T-cell (primary cell): Measurements from ENCODE around the gene SLAIN2. TPM values are rescaled to one million over a fixed set of nuclear protein-coding genes. Genes with fewer than 3 reads are reported as not detected.
"Not testable (repeated sequence)": the region's sequence is repeated elsewhere in the genome, so short reads cannot be mapped to it uniquely, and the experiment has no call there.

Experiments used
- ATAC-seq, 4 experiments: fragments of 200-7000 bp in 3 of 4; fragments of 150-1000 bp in 1 of 4; cut with Tn5 transposase; replicated peaks in 1 of 4; 1 replicate in 3 of 4; 2 replicates in 1 of 4; pipeline ENCODE4 v1.10.0; 2021; ENCODE audit warnings: moderate library complexity in 3 of 4, mild to moderate bottlenecking in 2 of 4, moderate number of reproducible peaks in 1 of 4
- CTCF ChIA-PET, 2 donors: fragments of 300-600 bp; sonication (Branson Sonifier 250); formaldehyde crosslinking; loops; one replicate each; lab custom pipeline; 2022; ENCODE audit warnings: antibody characterized with exemption in 2 of 2; lab: Charles Lee
- POLR2A ChIA-PET, 2 donors: fragments of 300-600 bp; sonication (Branson Sonifier 250); formaldehyde crosslinking; loops; one replicate each; lab custom pipeline; 2022; ENCODE audit warnings: antibody characterized with exemption in 2 of 2; lab: Charles Lee
- DNase-seq, 35 experiments: peaks; one replicate each; pipeline versions ENCODE4 v3.0.0 to v3.0.0-alpha.2; 2013 to 2023
- H3K27ac ChIP-seq: one replicate; pipeline ENCODE4 v1.5.1; 2013; ENCODE audit warnings: low read length
- H3K27me3 ChIP-seq, 2 experiments: replicated peaks in 1 of 2; 1 replicate in 1 of 2; 2 replicates in 1 of 2; pipeline versions ENCODE4 v1.6.1 to v1.7.0; 2013; ENCODE audit warnings: low read length in 1 of 2, mixed read lengths in 1 of 2; ENCODE audit not compliant: control insufficient read depth in 2 of 2, insufficient read depth in 2 of 2; ENCODE audit errors: extremely low read depth in 1 of 2
- H3K36me3 ChIP-seq, 2 donors: 1 replicate in 1 of 2; 2 replicates in 1 of 2; pipeline versions ENCODE4 v1.6.1 to v1.7.0; 2013; ENCODE audit warnings: low read length in 1 of 2; ENCODE audit not compliant: control insufficient read depth in 2 of 2, insufficient read depth in 1 of 2; ENCODE audit errors: extremely low read depth in 1 of 2
- H3K4me1 ChIP-seq, 2 experiments: 1 replicate in 1 of 2; 2 replicates in 1 of 2; pipeline versions ENCODE4 v1.6.1 to v1.7.0; 2013; ENCODE audit warnings: low read length in 2 of 2, mixed read lengths in 1 of 2; ENCODE audit not compliant: insufficient read depth in 2 of 2, control insufficient read depth in 1 of 2; ENCODE audit errors: extremely low read depth in 1 of 2
- H3K4me3 ChIP-seq, 2 donors: 1 replicate in 1 of 2; 2 replicates in 1 of 2; pipeline versions ENCODE4 v1.5.1 to v1.7.0; 2013; ENCODE audit warnings: mild to moderate bottlenecking in 2 of 2, low read length in 1 of 2, moderate library complexity in 1 of 2; ENCODE audit not compliant: control insufficient read depth in 1 of 2; ENCODE audit errors: extremely low read depth in 1 of 2
- H3K9me3 ChIP-seq: 2 replicates; pipeline ENCODE4 v1.7.0; 2013
- H3K27ac Mint-ChIP-seq, 2 donors: one replicate each; pipeline ENCODE4 v1.8.0; 2020 to 2021; ENCODE audit warnings: mild to moderate bottlenecking in 2 of 2, mixed read lengths in 2 of 2
- H3K27me3 Mint-ChIP-seq, 2 donors: one replicate each; pipeline ENCODE4 v1.8.0; 2021 to 2022; ENCODE audit warnings: mixed read lengths in 2 of 2
- H3K36me3 Mint-ChIP-seq: one replicate; pipeline ENCODE4 v1.8.0; 2021; ENCODE audit warnings: mixed read lengths
- H3K4me1 Mint-ChIP-seq, 3 donors: one replicate each; pipeline ENCODE4 v1.8.0; 2020 to 2022; ENCODE audit warnings: mixed read lengths in 3 of 3, mild to moderate bottlenecking in 1 of 3
- H3K4me3 Mint-ChIP-seq, 3 donors: one replicate each; pipeline ENCODE4 v1.8.0; 2020 to 2022; ENCODE audit warnings: mild to moderate bottlenecking in 3 of 3, mixed read lengths in 3 of 3, moderate library complexity in 3 of 3
- H3K9me3 Mint-ChIP-seq, 3 donors: one replicate each; pipeline ENCODE4 v1.8.0; 2020 to 2022; ENCODE audit warnings: mixed read lengths in 3 of 3
- WGBS: methylation state at CpG from one replicate; pipeline ENCODE4 v1.1.5; 2013; ENCODE audit warnings: missing lambda C conversion rate; ENCODE audit not compliant: insufficient coverage; 5-methylcytosine and 5-hydroxymethylcytosine counted together
- total RNA-seq, 35 experiments: library from RNA in 6 of 35; stranded (reverse) in 6 of 35; fragments of 120-200 nt in 1 of 35; gene quantifications; one replicate each; pipeline versions ENCODE4 v1.2.1 to v1.2.4 and lab custom pipeline; 2013 to 2026

Gene SLAIN2
- total RNA-seq, 5 donors from 2014 or later (not counting 1 experiment from before 2014, with no cell fraction given) = 61.5 to 75.2 (median 70.5) TPM

DNA sequence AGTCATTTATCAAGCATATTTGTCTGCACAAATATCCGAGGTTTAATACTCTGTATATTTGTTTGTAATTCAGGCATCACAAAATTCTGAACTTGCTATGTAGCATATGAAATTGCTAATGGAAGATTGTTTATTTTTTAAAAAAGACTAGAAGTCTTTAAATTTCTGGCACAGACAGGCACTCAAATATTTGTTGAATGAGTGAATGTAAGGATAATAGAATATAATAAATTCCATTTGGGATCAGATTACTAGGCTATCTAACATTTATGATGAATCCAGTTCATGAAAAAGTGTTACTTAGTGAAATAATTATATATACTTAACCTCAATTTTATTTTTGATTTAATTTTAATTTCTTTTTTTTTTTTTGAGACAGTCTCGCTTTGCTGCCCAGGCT, 41.3 kb upstream of the SLAIN2 start:
- peaks cover 4 to 13% (median 6%) of the 10 kb centered on the region in 3 donors for H3K4me1 Mint-ChIP-seq
- DNase-seq (no peak), ATAC-seq (no peak)
- H3K9me3 ChIP-seq = no peaks in the 10 kb centered on the region
- H3K36me3 ChIP-seq = no peaks in the 10 kb centered on the region
- WGBS = no CpG with 5 or more reads among the region's 2 CpGs
- H3K36me3 Mint-ChIP-seq = no peaks in the 10 kb centered on the region
- H3K27me3 Mint-ChIP-seq = peaks cover 11 to 19% of the 10 kb centered on the region in 2 donors
- POLR2A ChIA-PET = no interaction called here
- H3K27me3 ChIP-seq = no peaks in the 10 kb centered on the region
- CTCF ChIA-PET = no interaction called here
- H3K4me3 Mint-ChIP-seq = no peak overlapping the region
- no peak overlapping the region for H3K27ac ChIP-seq
- H3K27ac Mint-ChIP-seq = no peak overlapping the region
- no peaks in the 10 kb centered on the region for H3K4me1 ChIP-seq
- H3K4me3 ChIP-seq = no peak overlapping the region
- no peaks in the 10 kb centered on the region for H3K9me3 Mint-ChIP-seq

DNA sequence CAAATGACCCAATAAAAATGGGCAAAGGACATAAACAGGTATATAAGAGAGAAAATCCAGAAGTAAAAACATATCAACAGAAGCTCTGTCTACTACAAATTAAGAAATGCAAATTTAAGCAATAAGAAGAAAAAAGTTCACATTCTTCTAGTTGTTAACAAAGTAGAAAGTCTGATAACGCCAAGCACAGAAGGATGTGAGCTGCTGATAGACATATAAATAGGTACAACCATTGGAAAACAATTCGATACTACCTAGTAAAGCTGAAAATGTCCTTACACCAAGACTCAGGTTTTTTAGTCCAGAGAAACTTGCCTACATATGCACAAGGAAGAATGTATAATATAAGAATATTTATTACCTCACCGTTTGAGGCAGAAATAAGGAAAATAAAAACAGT, 35.8 kb upstream of the SLAIN2 start:
- Mint-ChIP-seq H3K27me3 (peaks cover 9 to 15% of the 10 kb centered on the region in 2 donors), H3K4me1 (no peaks in the 10 kb centered on the region), H3K9me3 (no peaks in the 10 kb centered on the region), H3K27ac (no peak overlapping the region), H3K36me3 (no peaks in the 10 kb centered on the region), H3K4me3 (no peak overlapping the region)
- H3K4me3 ChIP-seq = no peak overlapping the region
- H3K36me3 ChIP-seq = no peaks in the 10 kb centered on the region
- no peak for ATAC-seq
- no peak overlapping the region for H3K27ac ChIP-seq
- H3K27me3 ChIP-seq = no peaks in the 10 kb centered on the region
- no peaks in the 10 kb centered on the region for H3K4me1 ChIP-seq
- no CpG with 5 or more reads among the region's 3 CpGs for WGBS
- ChIA-PET CTCF (interaction anchor here in 1 of 2 donors (1.1 kb wide), 1 partner anchor 15 kb away, joined by 3 read pairs; no protein-coding TSS in a partner anchor), POLR2A (no interaction called here)
- H3K9me3 ChIP-seq = no peaks in the 10 kb centered on the region
- no peak for DNase-seq

DNA sequence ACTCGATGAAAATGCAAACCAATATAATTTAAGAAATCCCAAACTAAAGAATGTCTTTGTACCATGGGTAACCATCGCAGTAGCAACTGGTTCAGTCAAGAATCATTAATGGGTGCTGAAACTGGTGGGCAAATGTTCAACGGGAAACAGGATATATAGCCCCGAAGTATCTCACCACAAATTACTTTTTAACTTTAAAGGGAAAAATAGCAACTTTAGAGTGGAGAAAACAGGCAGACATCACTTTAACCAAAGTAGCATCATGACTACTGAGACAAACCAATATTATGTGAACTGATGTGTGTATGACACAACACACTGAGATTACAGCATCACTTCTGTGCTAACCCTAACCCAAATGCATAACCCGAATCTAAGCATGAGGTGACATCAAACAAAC, 33.8 kb upstream of the SLAIN2 start:
- no peaks in the 10 kb centered on the region for H3K9me3 ChIP-seq
- ATAC-seq (no peak), DNase-seq (no peak)
- H3K4me3 Mint-ChIP-seq = no peak overlapping the region
- H3K4me1 ChIP-seq = no peaks in the 10 kb centered on the region
- H3K27ac ChIP-seq = no peak overlapping the region
- ChIA-PET CTCF (interaction anchor here in 1 of 2 donors (0.6 kb wide), 1 partner anchor 59 kb away, joined by 5 read pairs; no protein-coding TSS in a partner anchor), POLR2A (no interaction called here)
- no peak overlapping the region for H3K4me3 ChIP-seq
- H3K27me3 Mint-ChIP-seq = peaks cover 3 to 7% of the 10 kb centered on the region in 2 donors
- H3K9me3 Mint-ChIP-seq = no peaks in the 10 kb centered on the region
- H3K27me3 ChIP-seq = no peaks in the 10 kb centered on the region
- WGBS = no CpG with 5 or more reads among the region's 5 CpGs
- H3K36me3 Mint-ChIP-seq = no peaks in the 10 kb centered on the region
- no peak overlapping the region for H3K27ac Mint-ChIP-seq
- no peaks in the 10 kb centered on the region for H3K36me3 ChIP-seq
- no peaks in the 10 kb centered on the region for H3K4me1 Mint-ChIP-seq

DNA sequence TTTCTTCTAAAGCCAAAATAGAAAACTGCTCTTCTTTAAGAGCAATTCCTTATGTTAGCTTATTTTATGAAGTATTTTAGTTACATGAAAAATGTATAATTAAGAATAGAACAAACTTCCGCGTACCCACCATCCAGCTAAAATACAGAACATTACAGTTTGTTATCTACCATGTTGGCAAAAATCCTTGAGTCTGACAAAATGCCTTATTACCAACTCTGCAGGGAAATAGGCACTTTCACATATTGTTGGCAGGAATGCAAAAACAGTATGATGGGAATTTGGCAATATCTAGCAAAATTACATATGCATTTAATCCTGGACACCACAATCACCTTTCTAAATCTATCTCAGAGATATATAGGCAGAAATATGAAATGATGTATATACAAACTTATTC, 32.4 kb upstream of the SLAIN2 start:
- no peaks in the 10 kb centered on the region for H3K9me3 ChIP-seq
- no peak overlapping the region for H3K4me3 ChIP-seq
- no peaks in the 10 kb centered on the region for H3K4me1 ChIP-seq
- ATAC-seq (no peak), DNase-seq (no peak)
- no peaks in the 10 kb centered on the region for H3K36me3 ChIP-seq
- Mint-ChIP-seq H3K4me1 (no peaks in the 10 kb centered on the region), H3K36me3 (no peaks in the 10 kb centered on the region), H3K27ac (no peak overlapping the region), H3K4me3 (no peak overlapping the region), H3K9me3 (no peaks in the 10 kb centered on the region), H3K27me3 (no peaks in the 10 kb centered on the region)
- H3K27me3 ChIP-seq = no peaks in the 10 kb centered on the region
- ChIA-PET POLR2A (no interaction called here), CTCF (interaction anchor here in 1 of 2 donors (1.0 kb wide), 1 partner anchor 33 kb away, joined by 3 read pairs; no protein-coding TSS in a partner anchor)
- H3K27ac ChIP-seq = no peak overlapping the region
- WGBS = no CpG with 5 or more reads among the region's 2 CpGs

DNA sequence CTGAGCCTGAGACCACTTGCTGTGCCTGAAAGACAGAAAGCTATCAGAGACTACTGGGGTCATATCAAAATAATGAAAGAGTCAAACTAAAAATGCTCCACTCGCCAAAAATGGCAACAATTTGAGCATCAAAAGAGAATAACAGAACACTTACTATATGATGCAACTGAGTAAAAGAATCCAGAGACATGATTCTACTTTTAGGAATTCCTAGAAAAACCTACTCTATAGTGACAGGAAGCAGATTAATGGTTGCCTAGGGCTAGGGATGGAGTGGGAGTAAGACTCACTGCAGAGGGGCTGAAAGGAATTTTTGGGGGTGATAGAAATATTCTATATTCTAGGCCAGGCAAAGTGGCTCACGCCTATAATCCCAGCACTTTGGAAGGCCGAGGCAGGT, 29.4 kb upstream of the SLAIN2 start:
- ATAC-seq (no peak), DNase-seq (no peak)
- no peaks in the 10 kb centered on the region for H3K36me3 ChIP-seq
- Mint-ChIP-seq H3K4me1 (no peaks in the 10 kb centered on the region), H3K27ac (no peak overlapping the region), H3K4me3 (no peak overlapping the region), H3K9me3 (no peaks in the 10 kb centered on the region), H3K36me3 (no peaks in the 10 kb centered on the region), H3K27me3 (no peaks in the 10 kb centered on the region)
- no peaks in the 10 kb centered on the region for H3K9me3 ChIP-seq
- H3K4me1 ChIP-seq = no peaks in the 10 kb centered on the region
- POLR2A ChIA-PET = no interaction called here
- no peak overlapping the region for H3K27ac ChIP-seq
- no peak overlapping the region for H3K4me3 ChIP-seq
- CTCF ChIA-PET = interaction anchor here in 1 of 2 donors (0.5 to 1.1 kb wide), 2 partner anchors 16 to 677 kb away, joined by 3 read pairs; no protein-coding TSS in a partner anchor
- WGBS = no CpG with 5 or more reads among the region's 3 CpGs
- H3K27me3 ChIP-seq = no peaks in the 10 kb centered on the region

DNA sequence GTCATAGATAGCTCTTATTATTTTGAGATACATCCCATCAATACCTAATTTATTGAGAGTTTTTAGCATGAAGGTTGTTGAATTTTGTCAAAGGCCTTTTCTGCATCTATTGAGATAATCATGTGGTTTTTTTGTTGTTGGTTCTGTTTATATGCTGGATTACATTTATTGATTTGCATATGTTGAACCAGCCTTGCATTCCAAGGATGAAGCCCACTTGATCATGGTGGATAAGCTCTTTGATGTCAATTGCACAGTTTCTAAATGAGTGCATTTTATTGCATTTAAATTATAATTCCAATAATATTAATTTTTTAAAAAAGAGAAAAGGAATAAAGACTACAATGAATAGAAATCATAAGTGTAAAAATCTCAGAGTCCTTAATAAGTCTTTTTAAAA, 26.6 kb upstream of the SLAIN2 start:
- H3K4me3 ChIP-seq, ATAC-seq, H3K36me3 Mint-ChIP-seq, H3K4me1 Mint-ChIP-seq, H3K27ac ChIP-seq, DNase-seq, H3K27me3 ChIP-seq, H3K9me3 ChIP-seq, POLR2A ChIA-PET, H3K9me3 Mint-ChIP-seq, H3K27me3 Mint-ChIP-seq, H3K36me3 ChIP-seq, H3K27ac Mint-ChIP-seq, H3K4me3 Mint-ChIP-seq, H3K4me1 ChIP-seq: not testable (repeated sequence)
- CTCF ChIA-PET = interaction anchor here in 1 of 2 donors (1.2 kb wide), 1 partner anchor 20 kb away, joined by 3 read pairs; no protein-coding TSS in a partner anchor
